ENCODE measurements around the gene RICTOR.

GRCh38 chr5:39120052-39120420 lies 45.8 kb upstream of the RICTOR start:
- TF ChIP-seq CTCF (IDR thresholded peaks at IDR 0.05) (no peak), POLR2AphosphoS5 (IDR thresholded peaks at IDR 0.05) (no peak), POLR2A (IDR thresholded peaks at IDR 0.05) (no peak)
